AG09309 (cell line): ENCODE results near the gene RAPGEF1.

Experiments
- DNase-seq: peaks from one replicate; pipeline ENCODE4 v3.0.0-alpha.2; 2010; ENCODE audit warnings: low read depth
- H3K4me3 ChIP-seq: 2 replicates; pipeline ENCODE4 v1.5.1; 2011; ENCODE audit warnings: mild to moderate bottlenecking, low read depth, low read length, moderate library complexity; ENCODE audit not compliant: control insufficient read depth
- TF ChIP-seq, protein P1 (sequence below): IDR thresholded peaks from 2 replicates; pipeline ENCODE4 v1.5.1; 2011; ENCODE audit warnings: mild to moderate bottlenecking, low read depth, low read length, inconsistent platforms; ENCODE audit not compliant: insufficient read depth, control insufficient read depth; ENCODE audit errors: missing control alignments

Gene RAPGEF1

DNA sequence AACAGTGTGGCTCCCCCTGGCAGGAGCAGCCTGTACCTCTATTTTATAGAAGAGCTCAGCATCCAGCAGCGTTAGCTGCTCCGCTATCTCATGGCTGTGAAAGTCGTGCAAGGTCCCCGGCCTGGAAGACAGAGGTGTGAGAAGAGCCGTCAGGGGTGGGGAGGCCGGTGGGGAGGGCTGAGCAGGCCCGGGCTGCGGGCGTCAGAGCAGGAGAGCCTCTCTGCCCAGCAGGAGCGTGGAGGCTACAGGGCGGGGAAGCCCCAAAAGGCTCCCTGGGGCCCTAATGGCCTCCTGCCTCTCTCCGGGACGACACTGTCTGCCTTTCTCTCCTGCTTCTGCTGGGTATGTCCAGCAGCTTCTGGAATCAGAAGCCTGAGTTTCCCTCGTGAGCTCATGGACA is 152.0 kb downstream of the RAPGEF1 start:
- DNase-seq, result no peak
- TF ChIP-seq, protein P1, sequence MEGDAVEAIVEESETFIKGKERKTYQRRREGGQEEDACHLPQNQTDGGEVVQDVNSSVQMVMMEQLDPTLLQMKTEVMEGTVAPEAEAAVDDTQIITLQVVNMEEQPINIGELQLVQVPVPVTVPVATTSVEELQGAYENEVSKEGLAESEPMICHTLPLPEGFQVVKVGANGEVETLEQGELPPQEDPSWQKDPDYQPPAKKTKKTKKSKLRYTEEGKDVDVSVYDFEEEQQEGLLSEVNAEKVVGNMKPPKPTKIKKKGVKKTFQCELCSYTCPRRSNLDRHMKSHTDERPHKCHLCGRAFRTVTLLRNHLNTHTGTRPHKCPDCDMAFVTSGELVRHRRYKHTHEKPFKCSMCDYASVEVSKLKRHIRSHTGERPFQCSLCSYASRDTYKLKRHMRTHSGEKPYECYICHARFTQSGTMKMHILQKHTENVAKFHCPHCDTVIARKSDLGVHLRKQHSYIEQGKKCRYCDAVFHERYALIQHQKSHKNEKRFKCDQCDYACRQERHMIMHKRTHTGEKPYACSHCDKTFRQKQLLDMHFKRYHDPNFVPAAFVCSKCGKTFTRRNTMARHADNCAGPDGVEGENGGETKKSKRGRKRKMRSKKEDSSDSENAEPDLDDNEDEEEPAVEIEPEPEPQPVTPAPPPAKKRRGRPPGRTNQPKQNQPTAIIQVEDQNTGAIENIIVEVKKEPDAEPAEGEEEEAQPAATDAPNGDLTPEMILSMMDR, result no peak

DNA sequence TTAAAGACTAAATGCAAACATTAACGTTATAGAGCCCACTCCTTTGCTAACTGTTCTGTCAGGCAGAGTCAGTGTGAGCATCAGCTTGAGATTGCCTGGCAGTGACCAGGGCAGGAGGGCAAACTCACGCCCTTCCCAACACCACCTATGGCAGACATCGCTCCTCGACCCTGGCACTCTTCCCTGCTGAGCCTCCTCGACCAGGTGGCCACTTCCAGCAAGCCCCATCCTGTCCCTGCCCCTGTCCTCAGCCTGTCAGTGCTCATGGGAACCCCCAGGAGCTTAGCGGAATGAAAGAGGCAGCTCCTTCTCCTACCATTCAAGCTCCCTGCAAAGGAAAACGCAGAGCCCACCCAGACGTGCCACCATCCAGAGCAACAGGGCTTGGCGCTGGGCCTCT is 152.5 kb downstream of the RAPGEF1 start:
- H3K4me3 ChIP-seq, result no peak overlapping the region
- DNase-seq, result no peak
- TF ChIP-seq, protein P1, result no peak

More for the DNA sequence above, 152.0 kb downstream of the RAPGEF1 start:
- no peak overlapping the region for H3K4me3 ChIP-seq

DNA sequence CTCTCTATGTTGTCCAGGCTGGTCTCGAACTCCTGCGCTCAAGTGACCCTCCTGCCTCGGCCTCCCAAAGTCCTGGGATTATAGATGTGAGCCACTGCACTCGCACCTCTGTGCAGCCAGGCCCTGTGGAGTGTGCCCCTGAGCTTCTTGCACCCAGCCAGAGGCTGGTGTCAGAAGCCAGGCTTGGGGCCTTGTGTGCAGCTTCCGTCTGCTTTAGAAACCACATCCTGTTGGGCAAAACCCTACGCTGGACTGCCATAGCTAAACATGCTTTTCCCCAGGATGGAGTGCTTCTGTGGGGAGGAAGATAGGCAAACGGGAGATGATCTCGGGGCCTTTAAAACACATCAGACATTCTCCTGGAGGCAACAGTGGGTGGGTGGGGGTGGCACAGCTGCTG is 154.5 kb downstream of the RAPGEF1 start:
- DNase-seq, result no peak
- no peak overlapping the region for H3K4me3 ChIP-seq
- TF ChIP-seq, protein P1, result no peak

DNA sequence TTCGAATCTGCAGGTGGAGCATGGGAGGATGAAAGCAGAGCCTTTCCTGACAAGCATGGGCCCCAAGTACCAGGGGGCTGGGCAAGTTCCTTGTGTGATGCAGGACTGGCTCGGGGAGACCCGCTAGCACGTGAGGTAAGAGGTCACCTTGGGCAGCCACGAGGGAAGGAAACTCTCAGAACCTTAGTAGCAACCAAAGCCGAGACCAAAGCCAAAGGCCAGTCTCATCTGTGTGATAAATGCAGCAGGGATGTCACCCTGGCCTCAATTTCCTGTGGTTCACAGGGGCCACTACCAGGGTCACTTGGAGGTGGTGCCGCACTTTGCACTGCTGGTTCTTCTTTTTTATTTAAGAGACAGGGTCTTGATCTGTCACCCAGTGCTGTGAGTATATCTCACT is 155.0 kb downstream of the RAPGEF1 start:
- no peak overlapping the region for H3K4me3 ChIP-seq
- TF ChIP-seq, protein P1, result no peak
- DNase-seq, result no peak

DNA sequence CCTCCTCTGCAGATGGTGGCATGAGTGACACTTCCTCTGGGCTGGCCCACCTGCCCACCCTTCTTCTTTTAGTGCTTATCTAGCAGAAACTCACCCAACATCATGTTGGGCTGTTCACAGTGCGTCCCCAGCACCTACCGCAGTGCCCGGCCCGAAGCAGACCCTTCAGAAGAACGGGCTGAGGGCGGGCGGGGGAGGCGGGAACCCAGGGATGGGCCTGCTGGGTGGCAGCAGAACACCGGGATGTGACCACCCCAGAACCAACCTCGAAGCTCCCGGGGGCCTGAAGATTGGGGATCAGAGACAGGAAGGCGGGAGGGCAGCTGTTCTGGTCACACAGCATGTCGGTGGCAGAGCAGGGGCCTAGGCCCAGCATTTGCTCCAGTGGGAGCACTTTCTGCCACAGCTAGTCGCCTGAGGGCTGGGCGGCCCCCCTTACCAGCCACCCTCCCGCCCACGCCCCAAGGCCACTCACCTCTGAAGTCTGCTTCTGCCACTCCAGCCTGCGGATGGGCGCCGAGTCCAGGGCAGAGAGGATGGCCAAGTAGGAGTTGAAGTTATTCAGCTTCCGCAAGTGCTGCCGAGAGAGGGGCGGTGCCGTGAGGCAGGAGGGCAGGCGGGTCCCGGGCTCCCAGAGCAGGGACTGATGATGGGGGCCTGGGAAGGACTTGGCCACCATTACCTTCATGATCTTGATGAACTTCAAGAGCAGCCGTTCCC is 155.9 kb downstream of the RAPGEF1 start:
- H3K4me3 ChIP-seq, result no peak overlapping the region
- TF ChIP-seq, protein P1, result no peak
- no peak for DNase-seq

DNA sequence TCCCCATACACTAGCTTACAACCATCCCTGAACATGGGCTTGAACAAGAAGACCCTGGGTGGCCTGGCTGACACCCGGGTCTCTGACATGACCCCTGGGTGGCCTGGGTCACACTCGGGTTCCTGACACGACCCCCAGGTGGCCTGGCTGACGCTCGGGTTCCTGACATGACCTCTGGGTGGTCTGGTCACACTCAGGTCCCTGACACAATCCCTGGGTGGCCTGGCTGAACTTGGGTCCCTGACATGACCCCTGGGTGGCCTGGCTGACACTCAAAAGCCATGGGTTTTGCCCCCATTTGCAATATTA is 156.6 kb downstream of the RAPGEF1 start:
- H3K4me3 ChIP-seq, result no peak overlapping the region
- DNase-seq, result no peak
- TF ChIP-seq, protein P1, result no peak

DNA sequence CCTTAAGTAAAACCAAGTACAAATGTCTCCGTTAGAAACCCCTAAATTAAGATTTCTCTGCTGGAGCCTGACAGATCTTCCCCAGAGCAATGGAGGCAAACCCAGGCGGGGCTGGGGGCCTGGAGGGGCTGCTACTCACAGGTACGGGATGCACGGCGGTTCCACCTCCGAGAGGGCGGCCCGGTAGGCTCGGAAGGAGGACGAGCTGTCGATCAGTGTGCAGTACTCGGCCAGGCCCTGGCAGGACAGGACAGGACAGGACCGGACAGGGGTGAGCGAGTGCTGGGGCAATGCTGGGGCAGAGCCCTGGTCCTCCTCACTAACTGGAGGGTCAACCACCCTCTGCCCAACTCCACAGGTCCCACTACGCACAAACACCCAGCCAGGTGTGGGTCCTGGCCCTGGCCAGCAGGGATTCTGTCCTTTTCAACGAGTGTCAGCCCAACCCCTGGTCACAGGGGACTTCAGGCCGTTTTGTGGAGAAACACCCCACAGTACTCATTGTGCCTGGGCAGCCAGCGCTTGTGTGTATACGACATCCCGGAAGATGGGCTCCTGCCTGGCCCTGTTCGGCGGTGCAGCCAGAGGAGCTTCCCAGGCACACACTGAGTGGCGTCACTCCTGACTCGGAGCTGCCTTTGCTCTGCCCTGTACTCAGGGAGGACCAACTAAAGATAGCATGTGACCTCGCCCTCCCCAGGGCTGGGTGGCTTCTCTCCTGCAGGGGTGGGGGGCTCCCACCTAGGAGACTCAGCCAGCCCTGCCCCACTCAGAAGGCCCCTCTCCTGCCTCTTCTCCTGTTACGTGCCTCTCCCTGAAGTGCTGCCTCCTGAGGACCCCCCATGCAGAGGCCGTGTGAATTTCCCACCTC is 157.2 kb downstream of the RAPGEF1 start:
- no peak for DNase-seq
- TF ChIP-seq, protein P1, result no peak
- H3K4me3 ChIP-seq, result no peak overlapping the region
